Activated CD4-positive, alpha-beta memory T cell treated with anti-CD3 and anti-CD28 coated beads for 36 hours (primary cell): Measurements from ENCODE around the gene TLR10. TPM values are rescaled to one million over a fixed set of nuclear protein-coding genes. Genes with fewer than 3 reads are reported as not detected.

Experiments
- CTCF ChIA-PET: fragments of 350-600 bp; sonication (Branson Sonifier 250); formaldehyde crosslinking; loops from one replicate; lab custom pipeline; 2021; ENCODE audit warnings: antibody characterized with exemption, inconsistent platforms; lab: Charles Lee
- POLR2A ChIA-PET: fragments of 350-600 bp; sonication (Branson Sonifier 250); formaldehyde crosslinking; loops from one replicate; lab custom pipeline; 2021; ENCODE audit warnings: antibody characterized with exemption; lab: Charles Lee
- DNase-seq: peaks from one replicate; pipeline ENCODE4 v3.0.0-alpha.2; 2020
- H3K27ac Mint-ChIP-seq: one replicate; pipeline ENCODE4 v1.8.0; 2021; ENCODE audit warnings: mixed read lengths
- H3K27me3 Mint-ChIP-seq: one replicate; pipeline ENCODE4 v1.8.0; 2021; ENCODE audit warnings: mixed read lengths
- H3K36me3 Mint-ChIP-seq: one replicate; pipeline ENCODE4 v1.8.0; 2021; ENCODE audit warnings: mixed read lengths
- H3K4me1 Mint-ChIP-seq: one replicate; pipeline ENCODE4 v1.8.0; 2021; ENCODE audit warnings: low read depth, mixed read lengths
- H3K4me3 Mint-ChIP-seq: one replicate; pipeline ENCODE4 v1.8.0; 2021; ENCODE audit warnings: mild to moderate bottlenecking, mixed read lengths
- H3K9me3 Mint-ChIP-seq: one replicate; pipeline ENCODE4 v1.8.0; 2021; ENCODE audit warnings: mixed read lengths
- intact Hi-C: fragments of 100-400 bp; cut with micrococcal nuclease; formaldehyde crosslinking; loops from one replicate; pipeline ENCODE4 v1.15.1; 2023
- total RNA-seq, 2 experiments: library from RNA; stranded (reverse); gene quantifications; one replicate each; pipeline ENCODE4 v1.2.3, GENCODE V29; 2021

The TLR10 gene
- total RNA-seq, 2 experiments from 2014 or later = 0.05 TPM; not detected in 1

- Mint-ChIP-seq H3K27me3 (no peaks in the 10 kb centered on the region), H3K9me3 (peaks cover 47% of the 10 kb centered on the region), H3K27ac (no peak overlapping the region), H3K36me3 (peaks cover 60% of the 10 kb centered on the region), H3K4me1 (peaks cover 33% of the 10 kb centered on the region), H3K4me3 (no peak overlapping the region)
- ChIA-PET CTCF (interaction anchor here (1.3 kb wide), 1 partner anchor 42 kb away, joined by 4 read pairs; no protein-coding TSS in a partner anchor), POLR2A (no interaction called here)
- no peak for DNase-seq
- intact Hi-C loops = loop anchor here (10.0 kb wide), 2 partner anchors 184 to 244 kb away; no protein-coding TSS in a partner anchor
Measured at GRCh38 chr4:38800961-38801450, 18.2 kb upstream of the TLR10 start.

DNA sequence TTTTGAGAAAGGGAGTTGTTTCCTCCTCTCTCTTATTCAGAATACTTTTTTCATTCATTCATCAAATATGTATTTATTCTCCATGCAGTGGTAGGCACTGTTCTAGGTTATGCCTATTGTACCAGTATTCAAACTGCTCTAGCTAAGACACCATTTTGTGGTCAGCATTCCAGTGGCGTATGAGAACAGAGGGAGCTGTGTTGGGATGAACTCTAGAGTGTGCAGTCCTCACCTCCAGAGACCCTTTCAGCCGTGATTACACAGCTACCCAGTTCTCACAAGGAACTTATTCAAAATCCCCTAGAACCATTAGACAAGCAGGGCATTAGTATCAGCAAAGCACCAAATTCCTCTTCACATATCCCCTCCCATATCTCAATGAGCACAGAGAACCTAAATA, 17.6 kb upstream of the TLR10 start:
- POLR2A ChIA-PET = interaction anchor here (0.6 kb wide), 1 partner anchor 148 kb away, joined by 3 read pairs; no protein-coding TSS in a partner anchor
- H3K4me3 Mint-ChIP-seq = no peak overlapping the region
- H3K27ac Mint-ChIP-seq = no peak overlapping the region
- CTCF ChIA-PET = interaction anchor here (1.0 to 2.5 kb wide), 2 partner anchors 18 to 60 kb away, joined by 5 to 17 read pairs; partner anchors contain the start of gene TLR10
- H3K4me1 Mint-ChIP-seq = peaks cover 26% of the 10 kb centered on the region
- no peak for DNase-seq
- intact Hi-C loops = loop anchor here (10.0 kb wide), 2 partner anchors 184 to 244 kb away; no protein-coding TSS in a partner anchor
- peaks cover 53% of the 10 kb centered on the region for H3K9me3 Mint-ChIP-seq
- H3K27me3 Mint-ChIP-seq = no peaks in the 10 kb centered on the region
- peaks cover 60% of the 10 kb centered on the region for H3K36me3 Mint-ChIP-seq

DNA sequence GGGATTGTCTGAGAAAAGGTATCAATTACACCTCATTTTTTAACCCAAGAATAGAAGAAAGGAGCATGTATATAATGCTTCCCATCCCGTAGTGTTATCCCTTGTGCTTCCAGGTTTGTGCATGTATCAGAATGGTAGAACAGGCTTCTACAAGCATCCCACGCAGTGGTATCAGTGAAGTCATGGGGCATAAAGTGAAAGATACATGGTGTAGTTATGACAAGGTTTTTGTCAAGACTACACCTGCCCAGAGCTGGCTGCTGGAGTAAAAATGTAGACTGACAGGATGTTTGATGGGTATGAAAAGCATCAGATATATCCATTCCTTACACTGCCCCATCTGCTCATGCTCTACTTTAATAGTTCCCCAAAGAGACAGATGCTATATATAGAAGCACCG, 12.3 kb upstream of the TLR10 start:
- no peaks in the 10 kb centered on the region for H3K27me3 Mint-ChIP-seq
- ChIA-PET CTCF (interaction anchor here (1.2 kb wide), 1 partner anchor 13 kb away, joined by 5 read pairs; the partner anchor contains the start of gene TLR10), POLR2A (no interaction called here)
- peaks cover 66% of the 10 kb centered on the region for H3K9me3 Mint-ChIP-seq
- H3K36me3 Mint-ChIP-seq = peaks cover 41% of the 10 kb centered on the region
- no peak overlapping the region for H3K27ac Mint-ChIP-seq
- no peak overlapping the region for H3K4me3 Mint-ChIP-seq
- H3K4me1 Mint-ChIP-seq = peaks cover 7% of the 10 kb centered on the region
- DNase-seq = no peak
- intact Hi-C loops = no loop called here

DNA sequence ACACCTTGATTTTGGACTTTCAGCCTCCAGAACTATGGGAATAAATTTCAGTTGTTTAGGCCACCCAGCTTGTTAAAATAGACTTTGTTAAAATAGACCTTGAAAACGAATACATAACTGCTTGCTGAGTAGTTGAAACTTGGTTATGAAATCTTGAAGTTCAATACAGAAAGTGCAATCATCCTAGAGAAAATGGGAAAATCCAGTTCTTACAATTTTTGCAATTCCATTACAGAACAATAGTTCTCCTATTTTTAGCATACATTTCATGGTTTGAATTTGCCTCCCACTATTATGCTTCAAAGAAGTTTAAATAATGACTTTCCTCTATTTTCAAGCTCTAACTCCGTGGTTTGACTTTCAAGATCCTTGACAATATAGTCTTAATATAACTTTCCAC, 11.3 kb upstream of the TLR10 start:
- H3K36me3 Mint-ChIP-seq = peaks cover 30% of the 10 kb centered on the region
- POLR2A ChIA-PET = no interaction called here

GRCh38 chr4:38791010-38791409, 8.2 kb upstream of the TLR10 start:
- POLR2A ChIA-PET = no interaction called here
- CTCF ChIA-PET = no interaction called here
- no peaks in the 10 kb centered on the region for H3K27me3 Mint-ChIP-seq
- peaks cover 7% of the 10 kb centered on the region for H3K4me1 Mint-ChIP-seq
- no peak for DNase-seq
- peaks cover 54% of the 10 kb centered on the region for H3K9me3 Mint-ChIP-seq
- intact Hi-C loops = no loop called here
- H3K4me3 Mint-ChIP-seq = no peak overlapping the region
- peaks cover 12% of the 10 kb centered on the region for H3K36me3 Mint-ChIP-seq
- H3K27ac Mint-ChIP-seq = no peak overlapping the region

More for the DNA sequence above, 11.3 kb upstream of the TLR10 start:
- Mint-ChIP-seq H3K4me1 (peaks cover 7% of the 10 kb centered on the region), H3K27ac (no peak overlapping the region), H3K4me3 (no peak overlapping the region), H3K27me3 (no peaks in the 10 kb centered on the region), H3K9me3 (peaks cover 64% of the 10 kb centered on the region)
- DNase-seq = no peak
- intact Hi-C loops = no loop called here
- CTCF ChIA-PET = interaction anchor here (0.9 to 2.2 kb wide), 4 partner anchors 12 to 725 kb away, joined by 3 to 8 read pairs (median 4); partner anchors contain the start of gene TLR10

- intact Hi-C loops = no loop called here
- POLR2A ChIA-PET = no interaction called here
- H3K4me1 Mint-ChIP-seq = peaks cover 7% of the 10 kb centered on the region
- no peak overlapping the region for H3K27ac Mint-ChIP-seq
- H3K9me3 Mint-ChIP-seq = peaks cover 31% of the 10 kb centered on the region
- CTCF ChIA-PET = interaction anchor here (1.6 kb wide), 1 partner anchor 72 kb away, joined by 5 read pairs; no protein-coding TSS in a partner anchor
- no peaks in the 10 kb centered on the region for H3K36me3 Mint-ChIP-seq
- no peak for DNase-seq
- H3K4me3 Mint-ChIP-seq = no peak overlapping the region
- H3K27me3 Mint-ChIP-seq = no peaks in the 10 kb centered on the region
Measured at GRCh38 chr4:38788317-38788716, 5.5 kb upstream of the TLR10 start.

- Mint-ChIP-seq H3K36me3 (no peaks in the 10 kb centered on the region), H3K27me3 (peaks cover under 1% of the 10 kb centered on the region), H3K4me3 (no peak overlapping the region), H3K9me3 (peaks cover 25% of the 10 kb centered on the region), H3K27ac (no peak overlapping the region), H3K4me1 (peaks cover 8% of the 10 kb centered on the region)
- DNase-seq = no peak
- intact Hi-C loops = no loop called here
- ChIA-PET POLR2A (no interaction called here), CTCF (no interaction called here)
Measured at GRCh38 chr4:38787693-38788092, 4.9 kb upstream of the TLR10 start.

DNA sequence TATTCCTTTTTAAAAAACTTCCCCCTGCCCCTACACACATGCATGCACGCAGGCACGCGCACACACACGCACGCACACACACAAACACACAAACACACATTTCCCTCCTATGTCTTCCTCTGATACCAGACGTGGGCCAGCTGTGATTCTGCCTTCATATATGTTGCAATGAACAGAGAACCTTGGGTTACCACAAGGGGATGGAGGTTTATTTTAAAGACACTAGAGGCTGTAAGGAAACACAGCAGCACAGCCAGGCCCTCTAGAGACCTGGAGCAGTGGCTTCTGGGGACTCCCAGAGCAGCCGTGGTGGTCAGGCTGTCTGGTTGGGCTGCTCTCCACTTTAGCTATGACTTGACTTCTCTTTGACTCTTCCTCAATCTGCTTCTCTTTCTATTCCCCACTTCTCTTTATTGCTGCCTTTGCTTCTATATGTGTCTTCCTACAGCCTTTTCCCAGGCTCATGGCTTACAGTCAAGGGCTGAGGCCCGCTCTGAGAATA, 3.2 kb upstream of the TLR10 start:
- H3K27me3 Mint-ChIP-seq = peaks cover 2% of the 10 kb centered on the region
- H3K4me3 Mint-ChIP-seq = no peak overlapping the region
- H3K9me3 Mint-ChIP-seq = peaks cover 15% of the 10 kb centered on the region
- ChIA-PET POLR2A (no interaction called here), CTCF (interaction anchor here (1.0 to 2.4 kb wide), 3 partner anchors 28 to 74 kb away, joined by 3 to 6 read pairs (median 4); no protein-coding TSS in a partner anchor)
- peaks cover 5% of the 10 kb centered on the region for H3K4me1 Mint-ChIP-seq
- intact Hi-C loops = no loop called here
- H3K27ac Mint-ChIP-seq = no peak overlapping the region
- H3K36me3 Mint-ChIP-seq = no peaks in the 10 kb centered on the region
- no peak for DNase-seq

- ChIA-PET CTCF (interaction anchor here (1.0 to 4.2 kb wide), 4 partner anchors 17 to 103 kb away, joined by 3 to 78 read pairs (median 4); no protein-coding TSS in a partner anchor), POLR2A (no interaction called here)
- intact Hi-C loops = no loop called here
- peaks cover 2% of the 10 kb centered on the region for H3K27me3 Mint-ChIP-seq
- no peak overlapping the region for H3K4me3 Mint-ChIP-seq
- peaks cover 4% of the 10 kb centered on the region for H3K4me1 Mint-ChIP-seq
- no peak overlapping the region for H3K27ac Mint-ChIP-seq
- H3K9me3 Mint-ChIP-seq = peaks cover 9% of the 10 kb centered on the region
- no peaks in the 10 kb centered on the region for H3K36me3 Mint-ChIP-seq
- DNase-seq = no peak
Measured at GRCh38 chr4:38785041-38785790, 2.4 kb upstream of the TLR10 start.

DNA sequence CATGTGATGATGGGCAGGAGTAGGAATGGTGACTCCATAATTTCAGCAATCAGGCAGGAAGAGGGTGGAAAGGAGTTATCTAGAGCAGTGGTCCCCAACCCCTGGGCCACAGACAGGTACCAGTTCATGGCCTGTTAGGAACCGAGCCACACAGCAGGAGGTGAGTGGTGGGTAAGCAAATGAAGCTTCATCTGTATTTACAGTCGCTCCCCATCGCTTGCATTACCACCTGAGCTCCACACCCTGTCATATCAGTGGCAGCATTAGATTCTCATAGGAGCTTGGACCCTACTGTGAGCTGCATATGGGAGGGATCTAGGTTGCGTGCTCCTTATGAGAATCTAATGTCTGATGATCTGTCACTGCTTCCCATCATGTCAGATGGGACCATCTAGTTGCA, 1.4 kb upstream of the TLR10 start:
- no peaks in the 10 kb centered on the region for H3K9me3 Mint-ChIP-seq
- ChIA-PET CTCF (interaction anchor here (1.0 to 4.2 kb wide), 4 partner anchors 20 to 104 kb away, joined by 3 to 78 read pairs (median 4); no protein-coding TSS in a partner anchor), POLR2A (no interaction called here)
- H3K4me1 Mint-ChIP-seq = peaks cover 4% of the 10 kb centered on the region
- H3K36me3 Mint-ChIP-seq = no peaks in the 10 kb centered on the region
- peaks cover 2% of the 10 kb centered on the region for H3K27me3 Mint-ChIP-seq
- intact Hi-C loops = no loop called here
- DNase-seq = no peak
- no peak overlapping the region for H3K27ac Mint-ChIP-seq
- H3K4me3 Mint-ChIP-seq = no peak overlapping the region

GRCh38 chr4:38783109-38783460, 295 bp upstream of the TLR10 start:
- H3K36me3 Mint-ChIP-seq = no peaks in the 10 kb centered on the region
- H3K4me3 Mint-ChIP-seq = no peak overlapping the region
- DNase-seq = no peak
- intact Hi-C loops = loop anchor here (1.0 to 2.0 kb wide), 2 partner anchors 22 to 24 kb away; partner anchors contain the start of gene TLR1
- CTCF ChIA-PET = interaction anchor here (0.6 to 4.2 kb wide), 32 partner anchors 9 to 721 kb away, joined by 3 to 78 read pairs (median 4); partner anchors contain the start of genes TLR1, TLR6 and WDR19
- H3K9me3 Mint-ChIP-seq = no peaks in the 10 kb centered on the region
- POLR2A ChIA-PET = no interaction called here
- H3K4me1 Mint-ChIP-seq = peaks cover 4% of the 10 kb centered on the region
- no peak overlapping the region for H3K27ac Mint-ChIP-seq
- peaks cover 2% of the 10 kb centered on the region for H3K27me3 Mint-ChIP-seq

- POLR2A ChIA-PET = no interaction called here
- H3K4me1 Mint-ChIP-seq = peaks cover 4% of the 10 kb centered on the region
Measured at GRCh38 chr4:38781854-38782261, 932 bp downstream of the TLR10 start.

More at GRCh38 chr4:38781854-38782261, 932 bp downstream of the TLR10 start:
- no peak overlapping the region for H3K27ac Mint-ChIP-seq
- CTCF ChIA-PET = interaction anchor here (0.6 to 4.2 kb wide), 34 partner anchors 9 to 747 kb away, joined by 3 to 78 read pairs (median 5); partner anchors contain the start of genes TLR1, TLR6 and WDR19
- intact Hi-C loops = loop anchor here (2.0 kb wide), 1 partner anchor 23 kb away; the partner anchor contains the start of gene TLR1
- no peaks in the 10 kb centered on the region for H3K36me3 Mint-ChIP-seq
- no peak overlapping the region for H3K4me3 Mint-ChIP-seq
- no peak for DNase-seq
- no peaks in the 10 kb centered on the region for H3K9me3 Mint-ChIP-seq
- peaks cover 4% of the 10 kb centered on the region for H3K27me3 Mint-ChIP-seq
